ENCODE data around the gene ABHD14A. TPM values are rescaled to one million over a fixed set of nuclear protein-coding genes. Genes with fewer than 3 reads are reported as not detected.
"Not testable (repeated sequence)": the region's sequence is repeated elsewhere in the genome, so short reads cannot be mapped to it uniquely, and the experiment has no call there.

Gene ABHD14A
- total RNA-seq: 10 to 100 TPM; 14.3 to 26.5 (median 20.8) TPM
- total RNA-seq (2013): 17.0 TPM
- 0.45 to 5.8 (median 2.7) reads per million in 29 experiments for total RNA-seq

DNA sequence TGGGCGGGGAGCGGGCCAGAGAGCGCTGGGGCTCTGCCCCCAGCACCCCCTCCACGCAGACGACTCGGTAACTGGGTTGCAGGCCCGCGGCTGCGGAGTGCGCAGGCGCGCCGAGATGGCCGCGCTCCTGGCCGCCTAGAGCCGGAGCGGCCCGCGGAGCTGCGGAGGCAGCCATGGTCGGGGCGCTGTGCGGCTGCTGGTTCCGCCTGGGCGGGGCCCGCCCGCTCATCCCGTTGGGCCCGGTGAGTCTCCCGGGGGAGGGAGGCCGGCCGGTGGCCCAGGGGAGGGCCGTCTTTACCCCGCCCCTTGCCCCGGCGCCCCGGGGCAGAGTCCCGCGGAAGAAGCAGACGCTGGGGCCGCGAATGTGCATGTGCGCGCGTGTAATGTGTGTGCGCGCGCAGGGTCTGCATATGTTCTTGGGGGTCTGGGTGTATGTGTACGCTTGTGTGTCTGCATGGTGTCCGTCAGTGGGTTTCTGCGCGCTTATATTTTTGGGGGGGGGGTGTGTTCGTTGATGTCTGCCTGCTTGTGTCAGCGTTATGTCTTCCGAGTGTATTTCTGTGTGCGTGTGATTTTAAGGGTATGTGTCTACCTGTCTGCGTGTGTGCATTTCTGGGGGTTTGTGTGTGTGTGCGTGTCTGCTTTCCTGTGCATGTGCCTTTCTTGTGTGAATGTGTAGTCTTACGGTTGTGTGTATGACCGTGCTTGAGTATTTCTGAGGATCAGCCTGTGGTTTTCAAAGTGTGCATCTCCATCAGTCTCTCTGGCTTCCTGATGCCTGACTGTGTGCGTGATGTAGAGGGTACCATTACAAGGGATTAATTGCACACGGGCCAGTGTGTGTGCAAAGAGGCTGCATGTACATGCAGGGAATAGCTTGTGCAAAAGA, at the start of gene ABHD14A:
ABHD14A (plus strand) TSS at position 102 of the 889 bp plus-strand sequence; CDS start at position 174, 72 bp downstream.
- Mint-ChIP-seq H3K36me3 (no peaks in the 10 kb centered on the region), H3K27ac (peak within 1 kb of the TSS; percentile 92 to 94), H3K27me3 (no peaks in the 10 kb centered on the region), H3K9me3 (no peaks in the 10 kb centered on the region), H3K4me3 (peak within 1 kb of the TSS; percentile 90 to 95 (median 94)), H3K4me1 (peaks cover 40 to 58% (median 44%) of the 10 kb centered on the region in 3 donors)
- CTCF ChIA-PET: no interaction called here
- under 1% methylated on average over 63 of the region's 63 CpGs for WGBS (ENCODE audit: insufficient coverage)
- Histone ChIP-seq H3K36me3 (ENCODE audit: control insufficient read depth in 2 of 2, extremely low read depth in 1 of 2, insufficient read depth in 1 of 2, low read length in 1 of 2) (peaks cover 0 to 3% of the 10 kb centered on the region in 2 donors), H3K27me3 (replicated peaks in 1 of 2; ENCODE audit: control insufficient read depth in 2 of 2, extremely low read depth in 1 of 2, insufficient read depth in 2 of 2, low read length in 1 of 2) (no peaks in the 10 kb centered on the region), H3K4me3 (ENCODE audit: control insufficient read depth in 1 of 2, extremely low read depth in 1 of 2, low read length in 1 of 2) (peak within 1 kb of the TSS; percentile 84 to 99), H3K9me3 (no peaks in the 10 kb centered on the region), H3K27ac (ENCODE audit: low read length) (peak within 1 kb of the TSS; percentile 77), H3K4me1 (ENCODE audit: control insufficient read depth in 1 of 2, extremely low read depth in 1 of 2, insufficient read depth in 2 of 2, low read length in 2 of 2) (peaks cover 12 to 50% of the 10 kb centered on the region in 2 experiments)
- peak; percentile 76 to 80 (median 78) for ATAC-seq (replicated peaks in 1 of 4)
- DNase-seq: peak; percentile 33 to 86 (median 61)
- POLR2A ChIA-PET: no interaction called here

DNA sequence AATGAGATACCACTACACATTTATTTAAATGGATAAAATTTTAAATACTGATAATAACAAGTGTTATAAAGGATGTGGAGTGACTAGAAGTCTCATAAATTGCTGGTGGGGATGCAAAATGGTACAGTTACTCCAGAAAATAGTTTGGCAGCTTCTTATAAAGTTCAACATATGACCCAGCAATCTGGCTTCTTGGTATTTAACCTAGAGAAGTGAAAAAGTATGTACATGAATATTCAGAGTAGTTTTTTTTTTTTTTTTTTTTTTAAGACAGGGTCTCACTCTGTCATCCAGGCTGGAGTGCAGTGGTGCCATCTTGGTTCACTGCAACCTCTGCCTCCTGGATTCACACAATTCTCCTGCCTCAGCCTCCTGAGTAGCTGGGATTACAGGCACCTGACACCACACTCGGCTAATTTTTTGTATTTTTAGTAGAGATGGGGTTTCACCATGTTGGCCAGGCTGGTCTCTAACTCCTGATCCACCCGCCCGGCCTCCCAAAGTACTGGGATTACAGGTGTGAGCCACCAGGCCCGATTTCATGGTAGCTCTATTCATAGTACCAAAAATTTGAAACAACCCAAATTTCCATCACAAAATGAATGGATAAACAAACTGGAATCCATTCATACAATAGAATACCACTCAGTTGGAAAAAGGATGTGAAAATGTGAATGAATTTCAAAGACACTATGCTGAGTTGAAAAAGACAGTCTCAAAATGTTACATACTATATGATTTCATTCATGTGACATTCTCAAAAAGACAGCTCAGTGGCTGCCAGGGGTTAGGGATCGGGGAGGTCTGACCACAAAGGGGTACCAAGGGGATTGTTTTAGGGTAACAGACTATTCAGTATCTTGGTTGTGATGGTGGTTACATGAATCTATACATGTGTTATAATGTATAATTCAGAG, 47.5 kb upstream of the ABHD14A start:
- Histone ChIP-seq H3K4me3 (ENCODE audit: control insufficient read depth in 1 of 2, extremely low read depth in 1 of 2, low read length in 1 of 2) (no peak overlapping the region), H3K27me3 (replicated peaks in 1 of 2; ENCODE audit: control insufficient read depth in 2 of 2, extremely low read depth in 1 of 2, insufficient read depth in 2 of 2, low read length in 1 of 2) (peaks cover 0 to 1% of the 10 kb centered on the region in 2 experiments), H3K4me1 (ENCODE audit: control insufficient read depth in 1 of 2, extremely low read depth in 1 of 2, insufficient read depth in 2 of 2, low read length in 2 of 2) (no peaks in the 10 kb centered on the region), H3K27ac (ENCODE audit: low read length) (no peak overlapping the region), H3K36me3 (ENCODE audit: control insufficient read depth in 2 of 2, extremely low read depth in 1 of 2, insufficient read depth in 1 of 2, low read length in 1 of 2) (no peaks in the 10 kb centered on the region), H3K9me3 (no peaks in the 10 kb centered on the region)
- Mint-ChIP-seq H3K27ac (no peak overlapping the region), H3K27me3 (peaks cover 0 to under 1% of the 10 kb centered on the region in 2 donors), H3K9me3 (no peaks in the 10 kb centered on the region), H3K36me3 (no peaks in the 10 kb centered on the region), H3K4me3 (no peak overlapping the region), H3K4me1 (no peaks in the 10 kb centered on the region)
- no peak for DNase-seq
- ChIA-PET CTCF (no interaction called here), POLR2A (interaction anchor here in 1 of 2 donors (0.6 kb wide), 1 partner anchor 1973 kb away, joined by 4 read pairs; no protein-coding TSS in a partner anchor)
- no CpG with 5 or more reads among the region's 5 CpGs for WGBS (ENCODE audit: insufficient coverage)
- no peak for ATAC-seq (replicated peaks in 1 of 4)

GRCh38 chr3:51928438-51928837, 46.4 kb upstream of the ABHD14A start:
- DNase-seq (no peak), ATAC-seq (replicated peaks in 1 of 4) (no peak)
- Histone ChIP-seq H3K27me3 (replicated peaks in 1 of 2; ENCODE audit: control insufficient read depth in 2 of 2, extremely low read depth in 1 of 2, insufficient read depth in 2 of 2, low read length in 1 of 2) (no peaks in the 10 kb centered on the region), H3K4me1 (ENCODE audit: control insufficient read depth in 1 of 2, extremely low read depth in 1 of 2, insufficient read depth in 2 of 2, low read length in 2 of 2) (no peaks in the 10 kb centered on the region), H3K4me3 (ENCODE audit: control insufficient read depth in 1 of 2, extremely low read depth in 1 of 2, low read length in 1 of 2) (no peak overlapping the region), H3K36me3 (ENCODE audit: control insufficient read depth in 2 of 2, extremely low read depth in 1 of 2, insufficient read depth in 1 of 2, low read length in 1 of 2) (peaks cover 0 to 8% of the 10 kb centered on the region in 2 donors), H3K27ac (ENCODE audit: low read length) (no peak overlapping the region), H3K9me3 (no peaks in the 10 kb centered on the region)
- ChIA-PET POLR2A (no interaction called here), CTCF (no interaction called here)
- Mint-ChIP-seq H3K4me3 (no peak overlapping the region), H3K9me3 (no peaks in the 10 kb centered on the region), H3K27ac (no peak overlapping the region), H3K36me3 (peaks cover 6% of the 10 kb centered on the region), H3K4me1 (no peaks in the 10 kb centered on the region), H3K27me3 (no peaks in the 10 kb centered on the region)
- 94% methylated on average over 5 of the region's 7 CpGs for WGBS (ENCODE audit: insufficient coverage)

DNA sequence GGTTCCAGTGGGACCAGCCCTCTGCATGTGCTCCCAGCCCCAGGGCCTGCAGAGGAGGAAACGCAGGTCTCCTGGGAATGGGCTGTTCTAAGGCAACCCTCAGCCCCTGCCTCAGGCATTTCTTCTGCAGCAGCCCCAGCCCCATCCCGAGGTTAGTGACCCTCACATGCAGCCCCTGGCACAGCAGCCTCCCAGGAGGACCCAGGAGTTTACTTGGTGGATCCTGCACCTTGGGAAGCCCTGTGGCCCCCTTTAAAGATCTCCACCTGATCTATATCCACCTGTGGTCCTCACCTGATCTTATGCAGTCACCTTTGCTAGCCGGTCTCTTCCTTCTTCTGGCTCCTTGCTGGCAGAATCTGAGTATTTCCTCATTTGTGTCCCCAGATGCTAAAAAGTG, 45.9 kb upstream of the ABHD14A start:
- H3K27me3 ChIP-seq (replicated peaks in 1 of 2; ENCODE audit: control insufficient read depth in 2 of 2, extremely low read depth in 1 of 2, insufficient read depth in 2 of 2, low read length in 1 of 2); POLR2A ChIA-PET; H3K9me3 ChIP-seq; H3K27ac ChIP-seq (ENCODE audit: low read length); ATAC-seq (replicated peaks in 1 of 4); DNase-seq; H3K36me3 Mint-ChIP-seq; H3K27me3 Mint-ChIP-seq; H3K9me3 Mint-ChIP-seq; H3K27ac Mint-ChIP-seq; H3K4me3 Mint-ChIP-seq; H3K4me3 ChIP-seq (ENCODE audit: control insufficient read depth in 1 of 2, extremely low read depth in 1 of 2, low read length in 1 of 2); H3K4me1 ChIP-seq (ENCODE audit: control insufficient read depth in 1 of 2, extremely low read depth in 1 of 2, insufficient read depth in 2 of 2, low read length in 2 of 2); CTCF ChIA-PET; H3K4me1 Mint-ChIP-seq: not testable (repeated sequence)
- 79% methylated on average over 3 of the region's 3 CpGs for WGBS (ENCODE audit: insufficient coverage)
- H3K36me3 ChIP-seq (ENCODE audit: control insufficient read depth in 2 of 2, extremely low read depth in 1 of 2, insufficient read depth in 1 of 2, low read length in 1 of 2): peaks cover 0 to 14% of the 10 kb centered on the region in 2 donors

DNA sequence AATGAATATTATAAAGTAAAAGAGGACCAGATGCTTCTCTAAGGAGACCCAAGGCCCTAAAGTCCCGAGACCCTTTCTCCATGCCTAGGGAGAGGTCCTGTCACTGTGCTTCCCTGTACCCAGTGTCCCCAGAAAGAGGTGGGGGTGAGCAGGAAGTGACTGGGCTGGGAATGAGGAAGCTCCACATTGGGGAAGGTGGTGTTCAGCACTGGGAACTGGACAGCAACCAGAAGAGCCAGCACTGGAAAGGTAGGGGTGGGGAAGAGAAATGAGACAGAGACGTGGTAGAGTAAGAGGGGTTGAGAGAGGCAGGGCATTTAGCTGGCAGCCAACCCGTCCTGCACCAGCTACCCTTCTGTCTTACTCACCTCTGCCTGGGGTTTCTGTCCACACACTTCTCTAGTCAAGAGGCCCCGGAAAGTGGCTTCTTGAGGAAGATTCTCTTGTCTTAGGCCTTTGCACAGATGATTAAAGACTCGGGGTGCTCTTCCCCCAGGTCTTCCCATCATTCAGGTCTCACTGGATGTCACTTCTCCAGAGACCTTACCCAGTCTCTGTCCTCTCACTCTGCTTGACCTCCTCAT, 45.4 kb upstream of the ABHD14A start:
- no peaks in the 10 kb centered on the region for H3K27me3 Mint-ChIP-seq
- H3K9me3 Mint-ChIP-seq: no peaks in the 10 kb centered on the region
- 60% methylated on average over 3 of the region's 5 CpGs for WGBS (ENCODE audit: insufficient coverage)
- DNase-seq (no peak), ATAC-seq (replicated peaks in 1 of 4) (no peak)
- Histone ChIP-seq H3K27me3 (replicated peaks in 1 of 2; ENCODE audit: control insufficient read depth in 2 of 2, extremely low read depth in 1 of 2, insufficient read depth in 2 of 2, low read length in 1 of 2) (no peaks in the 10 kb centered on the region), H3K4me3 (ENCODE audit: control insufficient read depth in 1 of 2, extremely low read depth in 1 of 2, low read length in 1 of 2) (no peak overlapping the region), H3K9me3 (no peaks in the 10 kb centered on the region), H3K4me1 (ENCODE audit: control insufficient read depth in 1 of 2, extremely low read depth in 1 of 2, insufficient read depth in 2 of 2, low read length in 2 of 2) (no peaks in the 10 kb centered on the region), H3K36me3 (ENCODE audit: control insufficient read depth in 2 of 2, extremely low read depth in 1 of 2, insufficient read depth in 1 of 2, low read length in 1 of 2) (peaks cover 0 to 19% of the 10 kb centered on the region in 2 donors), H3K27ac (ENCODE audit: low read length) (no peak overlapping the region)
- peaks cover 13% of the 10 kb centered on the region for H3K36me3 Mint-ChIP-seq
- H3K4me3 Mint-ChIP-seq: no peak overlapping the region
- ChIA-PET POLR2A (no interaction called here), CTCF (no interaction called here)
- no peak overlapping the region for H3K27ac Mint-ChIP-seq
- no peaks in the 10 kb centered on the region for H3K4me1 Mint-ChIP-seq

DNA sequence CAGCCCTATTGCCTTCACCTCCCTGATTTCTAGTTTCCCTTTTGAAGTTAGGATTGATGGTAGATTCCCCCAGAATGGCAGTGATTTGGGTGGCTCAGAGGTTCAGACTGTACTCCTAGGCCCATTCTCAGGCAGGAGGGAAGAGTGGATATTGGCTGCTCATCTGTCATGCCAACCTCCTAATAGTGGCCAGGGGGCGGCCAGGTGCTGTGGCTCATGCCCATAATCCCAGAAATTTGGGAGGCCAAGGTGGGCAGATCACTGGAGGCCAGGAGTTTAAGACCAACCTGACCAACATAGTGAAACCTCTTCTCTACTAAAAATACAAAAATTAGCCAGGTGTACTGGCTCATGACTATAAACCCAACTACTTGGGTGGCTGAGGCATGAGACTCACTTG, 44.4 kb upstream of the ABHD14A start:
- Mint-ChIP-seq H3K36me3 (peaks cover 19% of the 10 kb centered on the region), H3K4me1 (no peaks in the 10 kb centered on the region), H3K9me3 (no peaks in the 10 kb centered on the region), H3K27ac (no peak overlapping the region), H3K27me3 (no peaks in the 10 kb centered on the region), H3K4me3 (no peak overlapping the region)
- Histone ChIP-seq H3K4me1 (ENCODE audit: control insufficient read depth in 1 of 2, extremely low read depth in 1 of 2, insufficient read depth in 2 of 2, low read length in 2 of 2) (no peaks in the 10 kb centered on the region), H3K4me3 (ENCODE audit: control insufficient read depth in 1 of 2, extremely low read depth in 1 of 2, low read length in 1 of 2) (no peak overlapping the region), H3K9me3 (no peaks in the 10 kb centered on the region), H3K27ac (ENCODE audit: low read length) (no peak overlapping the region), H3K27me3 (replicated peaks in 1 of 2; ENCODE audit: control insufficient read depth in 2 of 2, extremely low read depth in 1 of 2, insufficient read depth in 2 of 2, low read length in 1 of 2) (no peaks in the 10 kb centered on the region), H3K36me3 (ENCODE audit: control insufficient read depth in 2 of 2, extremely low read depth in 1 of 2, insufficient read depth in 1 of 2, low read length in 1 of 2) (peaks cover 1 to 28% of the 10 kb centered on the region in 2 donors)
- WGBS (ENCODE audit: insufficient coverage): 100% methylated on average over 1 of the region's 1 CpG
- DNase-seq: no peak
- POLR2A ChIA-PET: interaction anchor here in 1 of 2 donors (0.7 kb wide), 1 partner anchor 56 kb away, joined by 5 read pairs; no protein-coding TSS in a partner anchor
- ATAC-seq (replicated peaks in 1 of 4): no peak
- CTCF ChIA-PET: no interaction called here

Measured in T-cell (primary cell).